HCT116 (cell line): ENCODE measurements around the gene TMEM138. TPM values are rescaled to one million over a fixed set of nuclear protein-coding genes. Genes with fewer than 3 reads are reported as not detected.
A peak's percentile ranks its signal among the peaks of the same experiment; 100 is the strongest.

Source experiments
- ATAC-seq: fragments of 200-7000 bp; cut with Tn5 transposase; 2 replicates; pipeline ENCODE4 v1.9.1; 2020; ENCODE audit warnings: mild to moderate bottlenecking, moderate library complexity
- BruUV-seq: library from RNA; stranded (reverse); fragments of 400-500 nt; replicated peaks from 2 replicates; lab custom pipeline; 2021; lab: Mats Ljungman, UMichigan
- CTCF ChIA-PET: fragments of 300-600 bp; sonication (Branson Sonifier 250); formaldehyde crosslinking; loops from one replicate; lab custom pipeline; 2021; ENCODE audit warnings: antibody characterized with exemption; lab: Charles Lee
- POLR2A ChIA-PET: fragments of 300-600, 350-600 bp; sonication (Branson Sonifier 250); formaldehyde crosslinking; loops from one replicate; lab custom pipeline; 2021; ENCODE audit warnings: antibody characterized with exemption; lab: Charles Lee
- RAD21 ChIA-PET, 2 experiments: fragments of 300-600 bp; sonication (Branson Sonifier 250); formaldehyde crosslinking; loops; one replicate each; lab custom pipeline; 2023; ENCODE audit warnings: low total read pairs in 2 of 2; ENCODE audit not compliant: uncharacterized antibody in 2 of 2, unreplicated experiment in 2 of 2, low non-redundant PET in 1 of 2; lab: Charles Lee
- DNase-seq: peaks from one replicate; pipeline ENCODE4 v3.0.0-alpha.2; 2010; ENCODE audit warnings: low read depth, low spot score
- H2AFZ ChIP-seq: fragments of 200-600 bp; shearing (Covaris generic), sonication (generic); 2 replicates; pipeline ENCODE4 v1.6.1; 2017; ENCODE audit warnings: low read depth, mixed run types, mixed read lengths, antibody characterized with exemption, low read length; ENCODE audit not compliant: poor library complexity, severe bottlenecking
- H3K27ac ChIP-seq: 2 replicates; pipeline ENCODE4 v1.5.1; 2012; ENCODE audit warnings: low read depth, low read length
- H3K27me3 ChIP-seq: fragments of 200-600 bp; sonication (generic); 2 replicates; pipeline ENCODE4 v1.6.1; 2016; ENCODE audit warnings: mixed run types, low read length, mixed read lengths; ENCODE audit not compliant: insufficient read depth
- H3K36me3 ChIP-seq, 2 experiments: fragments of 200-500 bp in 1 of 2; fragments of 200-600 bp in 1 of 2; sonication (Bioruptor generic) in 1 of 2; sonication (generic) in 1 of 2; 2 replicates each; pipeline versions ENCODE4 v1.5.1 to v1.6.1; 2014 to 2016; ENCODE audit warnings: low read length in 2 of 2, inconsistent platforms in 1 of 2, mixed read lengths in 1 of 2, mixed run types in 1 of 2; ENCODE audit not compliant: insufficient read depth in 2 of 2, control insufficient read depth in 1 of 2
- H3K4me1 ChIP-seq, 2 experiments: fragments of 200-600 bp in 1 of 2; sonication (generic) in 1 of 2; 2 replicates each; pipeline versions ENCODE4 v1.5.1 to v1.6.1; 2012 to 2017; ENCODE audit warnings: low read length in 2 of 2, inconsistent platforms in 1 of 2, mild to moderate bottlenecking in 1 of 2, mixed read lengths in 1 of 2, mixed run types in 1 of 2, moderate library complexity in 1 of 2; ENCODE audit not compliant: insufficient read depth in 2 of 2, control insufficient read depth in 1 of 2
- H3K4me2 ChIP-seq: fragments of 200-600 bp; sonication (generic); 2 replicates; pipeline ENCODE4 v1.6.1; 2017; ENCODE audit warnings: mixed run types, low read length, mixed read lengths
- H3K4me3 ChIP-seq, 2 experiments: fragments of 200-600 bp in 1 of 2; sonication (generic) in 1 of 2; replicated peaks in 1 of 2; 2 replicates each; pipeline ENCODE4 v1.5.1; 2011 to 2016; ENCODE audit warnings: low read length in 2 of 2, control low read depth in 1 of 2, low read depth in 1 of 2, mild to moderate bottlenecking in 1 of 2, mixed read lengths in 1 of 2, mixed run types in 1 of 2
- H3K79me2 ChIP-seq: fragments of 200-600 bp; sonication (generic); 2 replicates; pipeline ENCODE4 v1.6.1; 2017; ENCODE audit warnings: mild to moderate bottlenecking, mixed run types, low read length, moderate library complexity, mixed read lengths; ENCODE audit not compliant: insufficient read depth
- H3K9ac ChIP-seq: fragments of 200-600 bp; sonication (generic); 2 replicates; pipeline ENCODE4 v1.6.1; 2016; ENCODE audit warnings: low read length, mixed read lengths
- H3K9me2 ChIP-seq: fragments of 200-600 bp; sonication (generic), shearing (Covaris generic); 2 replicates; pipeline ENCODE4 v1.6.1; 2017; ENCODE audit warnings: mixed run types, mild to moderate bottlenecking, moderate library complexity; ENCODE audit not compliant: insufficient read depth
- H3K9me3 ChIP-seq, 2 experiments: fragments of 200-500 bp in 1 of 2; fragments of 200-600 bp in 1 of 2; sonication (Bioruptor generic) in 1 of 2; sonication (generic) in 1 of 2; 2 replicates each; pipeline ENCODE4 v1.6.1; 2014 to 2017; ENCODE audit warnings: low read length in 2 of 2, mixed read lengths in 2 of 2, inconsistent platforms in 1 of 2, low read depth in 1 of 2, mild to moderate bottlenecking in 1 of 2, mixed run types in 1 of 2, moderate library complexity in 1 of 2; ENCODE audit not compliant: control insufficient read depth in 1 of 2, insufficient read depth in 1 of 2
- H4K20me1 ChIP-seq: fragments of 200-600 bp; sonication (generic), shearing (Covaris generic); 2 replicates; pipeline ENCODE4 v1.6.1; 2017; ENCODE audit warnings: mixed run types, mild to moderate bottlenecking, moderate library complexity; ENCODE audit not compliant: insufficient read depth
- CBX3 ChIP-seq: IDR thresholded peaks from 2 replicates; pipeline ENCODE4 v1.6.1; 2012; ENCODE audit warnings: low read depth
- CEBPB ChIP-seq: IDR thresholded peaks from 2 replicates; pipeline ENCODE4 v1.6.1; 2012; ENCODE audit warnings: low read depth
- CTCF ChIP-seq, 3 experiments: fragments of 200-600 bp in 1 of 3; sonication (generic) in 1 of 3; IDR thresholded peaks in 2 of 3; conservative IDR thresholded peaks in 1 of 3; 2 replicates each; pipeline ENCODE4 v1.5.1; 2012 to 2017; ENCODE audit warnings: low read depth in 2 of 3, low read length in 2 of 3, antibody characterized with exemption in 1 of 3, borderline replicate concordance in 1 of 3, control low read depth in 1 of 3, mild to moderate bottlenecking in 1 of 3, mixed read lengths in 1 of 3, mixed run types in 1 of 3, moderate library complexity in 1 of 3; ENCODE audit not compliant: insufficient read depth in 1 of 3
- EGR1 ChIP-seq: IDR thresholded peaks from 2 replicates; pipeline ENCODE4 v1.6.1; 2012; ENCODE audit warnings: low read depth
- EZH2 ChIP-seq: fragments of 200-600 bp; sonication (generic); IDR thresholded peaks from 2 replicates; pipeline ENCODE4 v1.6.1; 2017; ENCODE audit warnings: antibody characterized with exemption, mixed run types
- EZH2phosphoT487 ChIP-seq: fragments of 200-600 bp; IDR thresholded peaks from 2 replicates; pipeline ENCODE4 v1.6.1; 2018; ENCODE audit warnings: antibody characterized with exemption, borderline replicate concordance
- FOSL1 ChIP-seq: IDR thresholded peaks from 2 replicates; pipeline ENCODE4 v1.6.1; 2012; ENCODE audit warnings: low read depth
- POLR2AphosphoS5 ChIP-seq: IDR thresholded peaks from 2 replicates; pipeline ENCODE4 v1.6.1; 2011; ENCODE audit warnings: mild to moderate bottlenecking, low read depth, low read length, moderate library complexity
- RAD21 ChIP-seq: IDR thresholded peaks from 2 replicates; pipeline ENCODE4 v1.6.1; 2012; ENCODE audit warnings: low read depth, mild to moderate bottlenecking
- REST ChIP-seq: IDR thresholded peaks from 2 replicates; pipeline ENCODE4 v1.6.1; 2012; ENCODE audit warnings: low read depth
- SIN3A ChIP-seq: IDR thresholded peaks from 2 replicates; pipeline ENCODE4 v1.6.1; 2012; ENCODE audit warnings: low read depth
- SP1 ChIP-seq: IDR thresholded peaks from 2 replicates; pipeline ENCODE4 v1.6.1; 2012; ENCODE audit warnings: low read depth
- SRF ChIP-seq: IDR thresholded peaks from 2 replicates; pipeline ENCODE4 v1.6.1; 2012; ENCODE audit warnings: low read depth
- TCF7L2 ChIP-seq: IDR thresholded peaks from 2 replicates; pipeline ENCODE4 v1.7.0; 2011; ENCODE audit warnings: borderline replicate concordance, inconsistent platforms; ENCODE audit not compliant: insufficient read depth, insufficient read length; ENCODE audit errors: extremely low read depth
- YY1 ChIP-seq: IDR thresholded peaks from 2 replicates; pipeline ENCODE4 v1.6.1; 2011; ENCODE audit warnings: low read length, low read depth, moderate library complexity, mild to moderate bottlenecking; ENCODE audit not compliant: insufficient replicate concordance; ENCODE audit errors: extremely low read depth
- ZFX ChIP-seq: fragments of 450-650 bp; IDR thresholded peaks from 2 replicates; pipeline ENCODE4 v1.6.1; 2017
- ZNF274 ChIP-seq: fragments of 200-500 bp; sonication (Bioruptor generic); IDR thresholded peaks from 2 replicates; pipeline ENCODE4 v1.6.1; 2014; ENCODE audit warnings: mild to moderate bottlenecking, low read depth, low read length, inconsistent platforms
- intact Hi-C: fragments of 100-400 bp; cut with micrococcal nuclease; formaldehyde crosslinking; loops from 2 replicates; pipeline ENCODE4 v1.10.0; 2022
- total RNA-seq: library from RNA; stranded (reverse); gene quantifications from one replicate; pipeline ENCODE4 v1.2.1, GENCODE V29; 2021; ENCODE audit not compliant: unreplicated experiment
- TF ChIP-seq, protein P1 (sequence below): IDR thresholded peaks from 2 replicates; pipeline ENCODE4 v1.6.1; 2012

Gene TMEM138
- total RNA-seq, 1 experiment from 2014 or later = 45.0 TPM

- H3K9ac ChIP-seq = peak overlapping the region; percentile 85
- peak overlapping the region; percentile 97 for H3K27ac ChIP-seq
- no peak for DNase-seq
- peak; percentile 9 for ATAC-seq
- CTCF ChIA-PET = interaction anchor here (1.3 to 2.9 kb wide), 3 partner anchors 23 to 84 kb away, joined by 4 to 25 read pairs (median 17); no protein-coding TSS in a partner anchor
- H3K36me3 ChIP-seq = peaks cover 15 to 33% of the 10 kb centered on the region in 2 experiments
- H3K27me3 ChIP-seq = no peaks in the 10 kb centered on the region
- H3K4me2 ChIP-seq = peak overlapping the region; percentile 94
- peak overlapping the region; percentile 89 to 93 for H3K4me3 ChIP-seq
- intact Hi-C loops = no loop called here
- H3K9me2 ChIP-seq = no peaks in the 10 kb centered on the region
- RAD21 ChIA-PET = no interaction called here
- 0 out of 2 replicates have a peak, but pooled peaks cover 4% of the 10 kb centered on the region for H4K20me1 ChIP-seq
- peaks cover 0 to 22% of the 10 kb centered on the region in 2 experiments; a peak in 2 of 4 replicates for H3K4me1 ChIP-seq
- H2AFZ ChIP-seq = peak overlapping the region; percentile 54
- POLR2A ChIA-PET = interaction anchor here (0.6 to 5.0 kb wide), 13 partner anchors 9 to 161 kb away, joined by 3 to 45 read pairs (median 4); partner anchors contain the start of genes CPSF7, DDB1, SDHAF2 and TKFC
- no peaks in the 10 kb centered on the region for H3K9me3 ChIP-seq
- peaks cover 35% of the 10 kb centered on the region for H3K79me2 ChIP-seq
- BruUV-seq = TSS peak; percentile 85
- TF ChIP-seq, protein P1, sequence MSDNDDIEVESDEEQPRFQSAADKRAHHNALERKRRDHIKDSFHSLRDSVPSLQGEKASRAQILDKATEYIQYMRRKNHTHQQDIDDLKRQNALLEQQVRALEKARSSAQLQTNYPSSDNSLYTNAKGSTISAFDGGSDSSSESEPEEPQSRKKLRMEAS = no peak
- TF ChIP-seq ZFX (no peak), YY1 (no peak), RAD21 (no peak), CEBPB (no peak), CTCF (IDR thresholded peaks at IDR 0.05 in 2 of 3, conservative IDR thresholded peaks at IDR 0.05 in 1 of 3; ENCODE audit: borderline replicate concordance in 1 of 3, insufficient read depth in 1 of 3, low read depth in 2 of 3, low read length in 2 of 3) (no peak), EZH2phosphoT487 (no peak), TCF7L2 (no peak), SRF (no peak), SP1 (no peak), POLR2AphosphoS5 (no peak), ZNF274 (no peak), SIN3A (no peak), FOSL1 (no peak), EGR1 (no peak), REST (no peak), EZH2 (no peak), CBX3 (no peak)
- TF ChIP-seq, all 23 proteins: peak for 0
These were observed 335 bp downstream of the TMEM138 start for GRCh38 chr11:61362542-61362875.
